ENCODE measurements around the gene NDUFS7.

Gene NDUFS7

GRCh38 chr19:1365319-1366269, 18.1 kb upstream of the NDUFS7 start:
- no peak for DNase-seq

GRCh38 chr19:1366296-1366695, 17.4 kb upstream of the NDUFS7 start:
- no peak for DNase-seq

- no peak for DNase-seq
These were observed 16.5 kb upstream of the NDUFS7 start for GRCh38 chr19:1366899-1367870.

- no peak for DNase-seq
These were observed 14.4 kb upstream of the NDUFS7 start for GRCh38 chr19:1369214-1369805.

GRCh38 chr19:1370579-1371361, 12.9 kb upstream of the NDUFS7 start:
- DNase-seq: no peak

GRCh38 chr19:1373042-1373533, 10.6 kb upstream of the NDUFS7 start:
- DNase-seq: no peak

GRCh38 chr19:1373534-1374249, 10.0 kb upstream of the NDUFS7 start:
- DNase-seq: no peak

- no peak for DNase-seq
These were observed 9.5 kb upstream of the NDUFS7 start for GRCh38 chr19:1374250-1374577.

GRCh38 chr19:1376415-1376805, 7.3 kb upstream of the NDUFS7 start:
- no peak for DNase-seq

- DNase-seq: no peak
These were observed 6.3 kb upstream of the NDUFS7 start for GRCh38 chr19:1377176-1377964.

GRCh38 chr19:1377965-1378785, 5.5 kb upstream of the NDUFS7 start:
- no peak for DNase-seq

GRCh38 chr19:1379126-1379905, 4.4 kb upstream of the NDUFS7 start:
- no peak for DNase-seq

- no peak for DNase-seq
These were observed 3.7 kb upstream of the NDUFS7 start for GRCh38 chr19:1379961-1380489.

- no peak for DNase-seq
These were observed 1.5 kb upstream of the NDUFS7 start for GRCh38 chr19:1382250-1382649.

- DNase-seq: no peak
These were observed 743 bp upstream of the NDUFS7 start for GRCh38 chr19:1383017-1383311.

GRCh38 chr19:1384085-1384462, 367 bp downstream of the NDUFS7 start:
- no peak for DNase-seq

- no peak for DNase-seq
These were observed 887 bp downstream of the NDUFS7 start for GRCh38 chr19:1384478-1385110.

- no peak for DNase-seq
These were observed 2.1 kb downstream of the NDUFS7 start for GRCh38 chr19:1385816-1386215.

Measured in central memory CD4-positive, alpha-beta T cell (primary cell).